GM12878 (cell line): Measurements from ENCODE around the gene DNAJC5. TPM values are rescaled to one million over a fixed set of nuclear protein-coding genes. Genes with fewer than 3 reads are reported as not detected.

Experiments
- ATAC-seq: fragments of 200-7000 bp; cut with Tn5 transposase; 3 replicates; pipeline ENCODE4 v1.9.1; 2020; ENCODE audit warnings: mild to moderate bottlenecking, moderate library complexity
- BruUV-seq: library from RNA; stranded (reverse); fragments of 400-500 nt; replicated peaks from 2 replicates; lab custom pipeline; 2021; lab: Mats Ljungman, UMichigan
- CTCF ChIA-PET: fragments of 300-600 bp; sonication (Branson Sonifier 250); formaldehyde crosslinking; extraction: SDS; loops from one replicate; lab custom pipeline; 2021; ENCODE audit warnings: inconsistent platforms; lab: Yijun Ruan, JAX
- POLR2A ChIA-PET: fragments of 350-600 bp; formaldehyde crosslinking; extraction: SDS; loops from one replicate; lab custom pipeline; 2021; ENCODE audit warnings: inconsistent platforms; lab: Charles Lee
- RAD21 ChIA-PET: fragments of 300-600 bp; sonication (Branson Sonifier 250); formaldehyde crosslinking; loops from one replicate; lab custom pipeline; 2023; ENCODE audit warnings: antibody characterized with exemption; ENCODE audit not compliant: unreplicated experiment; lab: Charles Lee
- SMC1A ChIA-PET: fragments of 300-600 bp; sonication (Branson Sonifier 250); formaldehyde crosslinking; loops from one replicate; lab custom pipeline; 2023; ENCODE audit not compliant: unreplicated experiment, uncharacterized antibody; lab: Charles Lee
- DNase-seq: peaks from one replicate; pipeline ENCODE4 v3.0.0-alpha.2; 2011; ENCODE audit warnings: low read depth, low spot score
- FAIRE-seq: peaks from 3 replicates; lab custom pipeline; 2011; peaks lifted over from hg19 to GRCh38; lab: Jason Lieb, UNC
- H2AFZ ChIP-seq: 2 replicates; pipeline ENCODE4 v1.6.0; 2011; ENCODE audit warnings: low read depth, low read length, control low read depth; ENCODE audit not compliant: control insufficient read depth
- H3K27ac ChIP-seq: 2 replicates; pipeline ENCODE4 v1.5.1; 2011; ENCODE audit warnings: control low read depth; ENCODE audit not compliant: control insufficient read depth, insufficient read depth
- H3K27me3 ChIP-seq, 2 experiments: replicated peaks in 1 of 2; 2 replicates each; pipeline versions ENCODE4 v1.6.0 to v1.6.1; 2011; ENCODE audit warnings: low read length in 1 of 2; ENCODE audit not compliant: control insufficient read depth in 2 of 2, insufficient read depth in 2 of 2
- H3K36me3 ChIP-seq, 2 experiments: 2 replicates each; pipeline ENCODE4 v1.5.1; 2011; ENCODE audit warnings: low read length in 1 of 2; ENCODE audit not compliant: control insufficient read depth in 2 of 2, insufficient read depth in 2 of 2
- H3K4me1 ChIP-seq: 2 replicates; pipeline ENCODE4 v1.6.1; 2011; ENCODE audit warnings: mild to moderate bottlenecking, low read length, moderate library complexity, mixed read lengths; ENCODE audit not compliant: control insufficient read depth, insufficient read depth
- H3K4me2 ChIP-seq: 2 replicates; pipeline ENCODE4 v1.6.0; 2011; ENCODE audit warnings: control low read depth; ENCODE audit not compliant: control insufficient read depth, insufficient read depth
- H3K4me3 ChIP-seq: fragments of 200-600 bp; sonication (generic); 2 replicates; pipeline ENCODE4 v1.5.1; 2016
- H3K79me2 ChIP-seq: 2 replicates; pipeline ENCODE4 v1.6.0; 2011; ENCODE audit warnings: low read length; ENCODE audit not compliant: control insufficient read depth, insufficient read depth
- H3K9ac ChIP-seq: 2 replicates; pipeline ENCODE4 v1.8.0; 2011; ENCODE audit warnings: low read length, control low read depth, mixed read lengths; ENCODE audit not compliant: control insufficient read depth, insufficient read depth
- H3K9me3 ChIP-seq: replicated peaks from 3 replicates; pipeline ENCODE4 v1.5.1; 2011; ENCODE audit warnings: mild to moderate bottlenecking, low read length; ENCODE audit not compliant: control insufficient read depth, insufficient read depth
- H4K20me1 ChIP-seq: 2 replicates; pipeline ENCODE4 v1.6.0; 2011; ENCODE audit not compliant: control insufficient read depth, insufficient read depth
- BCL3 ChIP-seq: IDR thresholded peaks from 2 replicates; pipeline ENCODE4 v1.6.1; 2011; ENCODE audit warnings: borderline replicate concordance, low read depth, mild to moderate bottlenecking, moderate library complexity, low read length; ENCODE audit not compliant: insufficient read depth, poor library complexity, severe bottlenecking
- NRF1 ChIP-seq: conservative IDR thresholded peaks from 2 replicates; pipeline ENCODE4 v1.6.1; 2011; ENCODE audit warnings: mild to moderate bottlenecking, low read depth, low read length, improper control_type of control experiment
- SMAD5 ChIP-seq: IDR thresholded peaks from 2 replicates; pipeline ENCODE4 v1.6.1; 2016; ENCODE audit warnings: antibody characterized with exemption, low read depth
- TCF7 ChIP-seq: IDR thresholded peaks from 2 replicates; pipeline ENCODE4 v1.6.1; 2014; ENCODE audit warnings: antibody characterized with exemption, borderline replicate concordance
- WGBS: methylation state at CpG from one replicate; pipeline ENCODE4 v1.1.6; 2016; ENCODE audit warnings: low lambda C conversion rate; ENCODE audit not compliant: insufficient replicate concordance, insufficient coverage; ENCODE audit errors: missing lambda C conversion rate; 5-methylcytosine and 5-hydroxymethylcytosine counted together
- in situ Hi-C: fragments of 300-500 bp; cut with MboI; formaldehyde crosslinking; loops from 9 replicates; pipeline ENCODE4 v1.14.3; 2018; ENCODE audit warnings: mixed read lengths
- intact Hi-C: fragments of 100-400 bp; cut with micrococcal nuclease; formaldehyde crosslinking; loops from one replicate; pipeline ENCODE4 v1.14.2; 2022; ENCODE audit not compliant: unreplicated experiment
- polyA plus RNA-seq, 11 experiments: library from polyadenylated mRNA; depleted of rRNA in 4 of 11; unstranded in 6 of 11; stranded (reverse) in 5 of 11; fragments of >200 nt; fragmentation: Nextera tagmentation in 4 of 11; fragmentation: Illumina TruSeq in 1 of 11; extraction: Ambion mirVana in 4 of 11; extraction: Trizol in 1 of 11; gene quantifications; 1 replicate in 1 of 11; 2 replicates in 10 of 11; pipeline versions ENCODE4 v1.2.1 to v1.2.3, GENCODE V29; 2011 to 2016; ENCODE audit warnings: inconsistent platforms in 2 of 11, missing spikeins in 2 of 11, low read depth in 1 of 11
- total RNA-seq, 4 experiments: library from RNA; depleted of rRNA in 3 of 4; stranded (reverse); fragments of >200 nt in 3 of 4; fragmentation: Illumina TruSeq in 1 of 4; extraction: Trizol in 1 of 4; gene quantifications; 2 replicates each; pipeline versions ENCODE4 v1.2.1 to v1.2.3, GENCODE V29; 2013 to 2021

Gene DNAJC5
- total and polyA plus RNA-seq, 10 of the 15 experiments (the other 5 are each of a cell fraction or from before 2014, with no cell fraction given): 0.69 to 36.8 (median 17.0) TPM

GRCh38 chr20:63856098-63856511 is 38.8 kb upstream of the DNAJC5 start:
- no peaks in the 10 kb centered on the region for H3K79me2 ChIP-seq
- ChIA-PET SMC1A (no interaction called here), CTCF (no interaction called here), RAD21 (no interaction called here), POLR2A (interaction anchor here (0.6 to 0.7 kb wide), 2 partner anchors 257 to 303 kb away, joined by 3 read pairs; no protein-coding TSS in a partner anchor)
- FAIRE-seq (no peak), ATAC-seq (no peak), DNase-seq (no peak)
- H3K27me3 ChIP-seq: no peaks in the 10 kb centered on the region
- 86% methylated on average over 22 of the region's 22 CpGs for WGBS
- no peak overlapping the region for H3K9ac ChIP-seq
- H3K27ac ChIP-seq: no peak overlapping the region
- no peak overlapping the region for H3K4me3 ChIP-seq
- intact Hi-C loops (no loop called here), in situ Hi-C loops (loop anchor here (5.0 kb wide), 1 partner anchor 149 kb away; the partner anchor contains the start of genes ARFRP1 and ZGPAT)
- H3K36me3 ChIP-seq: no peaks in the 10 kb centered on the region; a peak in 1 of 4 replicates
- TF ChIP-seq TCF7 (no peak), NRF1 (no peak), SMAD5 (no peak), BCL3 (no peak)
- no peak overlapping the region for H3K4me2 ChIP-seq
- H3K9me3 ChIP-seq: no peaks in the 10 kb centered on the region
- no TSS peak for BruUV-seq
- no peak overlapping the region for H2AFZ ChIP-seq
- peaks cover 46% of the 10 kb centered on the region for H3K4me1 ChIP-seq
- no peaks in the 10 kb centered on the region for H4K20me1 ChIP-seq
